Common myeloid progenitor, CD34-positive (primary cell): ENCODE measurements around the gene UNC13C.

Experiments used
- CTCF ChIA-PET: fragments of 350-600 bp; sonication (Branson Sonifier 250); formaldehyde crosslinking; loops from one replicate; lab custom pipeline; 2021; ENCODE audit warnings: antibody characterized with exemption; lab: Charles Lee
- POLR2A ChIA-PET: fragments of 350-600 bp; sonication (Branson Sonifier 250); formaldehyde crosslinking; loops from one replicate; lab custom pipeline; 2021; ENCODE audit warnings: antibody characterized with exemption; lab: Charles Lee
- DNase-seq, 3 donors: peaks; one replicate each; pipeline versions ENCODE4 v3.0.0 to v3.0.0-alpha.2; 2013
- H3K27ac ChIP-seq, 2 experiments: 1 replicate in 1 of 2; 2 replicates in 1 of 2; pipeline ENCODE4 v1.7.0; 2013; ENCODE audit warnings: inconsistent platforms in 2 of 2, low read length in 2 of 2, mild to moderate bottlenecking in 2 of 2, low read depth in 1 of 2, moderate library complexity in 1 of 2; ENCODE audit not compliant: severe bottlenecking in 2 of 2, insufficient read depth in 1 of 2, poor library complexity in 1 of 2
- H3K27me3 ChIP-seq, 5 experiments: replicated peaks in 2 of 5; 1 replicate in 3 of 5; 2 replicates in 2 of 5; pipeline versions ENCODE4 v1.6.1 to v1.7.0; 2013; ENCODE audit warnings: low read length in 4 of 5, mild to moderate bottlenecking in 2 of 5, moderate library complexity in 2 of 5, inconsistent platforms in 1 of 5; ENCODE audit not compliant: insufficient read depth in 5 of 5, control insufficient read depth in 4 of 5
- H3K36me3 ChIP-seq, 4 experiments: 1 replicate in 2 of 4; 2 replicates in 2 of 4; pipeline versions ENCODE4 v1.6.1 to v1.7.0; 2013; ENCODE audit warnings: low read length in 3 of 4, control low read depth in 1 of 4, mild to moderate bottlenecking in 1 of 4; ENCODE audit not compliant: control insufficient read depth in 4 of 4, insufficient read depth in 4 of 4
- H3K4me1 ChIP-seq, 4 experiments: 1 replicate in 3 of 4; 2 replicates in 1 of 4; pipeline versions ENCODE4 v1.6.1 to v1.7.1; 2013; ENCODE audit warnings: low read length in 3 of 4, mild to moderate bottlenecking in 3 of 4, control low read depth in 1 of 4, inconsistent platforms in 1 of 4, moderate library complexity in 1 of 4; ENCODE audit not compliant: control insufficient read depth in 4 of 4, insufficient read depth in 4 of 4; ENCODE audit errors: control extremely low read depth in 1 of 4
- H3K4me3 ChIP-seq, 7 experiments: 1 replicate in 4 of 7; 2 replicates in 3 of 7; pipeline versions ENCODE4 v1.5.1 to v1.7.0; 2013; ENCODE audit warnings: mild to moderate bottlenecking in 7 of 7, low read length in 6 of 7, moderate library complexity in 6 of 7, inconsistent platforms in 2 of 7, low read depth in 2 of 7, control low read depth in 1 of 7; ENCODE audit not compliant: insufficient read depth in 4 of 7, control insufficient read depth in 1 of 7; ENCODE audit errors: extremely low read depth in 1 of 7
- H3K9me3 ChIP-seq, 5 experiments: 1 replicate in 4 of 5; 2 replicates in 1 of 5; pipeline versions ENCODE4 v1.6.1 to v1.7.1; 2013; ENCODE audit warnings: low read length in 4 of 5, mild to moderate bottlenecking in 2 of 5, inconsistent platforms in 1 of 5, low read depth in 1 of 5, moderate library complexity in 1 of 5; ENCODE audit not compliant: control insufficient read depth in 4 of 5, insufficient read depth in 2 of 5; ENCODE audit errors: control extremely low read depth in 1 of 5
- WGBS: methylation state at CpG from one replicate; pipeline ENCODE4 v1.1.5; 2013; ENCODE audit not compliant: insufficient coverage; 5-methylcytosine and 5-hydroxymethylcytosine counted together

UNC13C gene

GRCh38 chr15:54456413-54456812, 478.2 kb downstream of the UNC13C start:
- ChIA-PET POLR2A (no interaction called here), CTCF (no interaction called here)
- Histone ChIP-seq H3K4me3 (no peak overlapping the region), H3K4me1 (no peaks in the 10 kb centered on the region), H3K36me3 (no peaks in the 10 kb centered on the region), H3K27me3 (no peaks in the 10 kb centered on the region), H3K27ac (no peak overlapping the region), H3K9me3 (peaks cover 1 to 36% (median 8%) of the 10 kb centered on the region in 5 experiments)
- WGBS = no CpG with 5 or more reads among the region's 1 CpG
- no peak for DNase-seq

DNA sequence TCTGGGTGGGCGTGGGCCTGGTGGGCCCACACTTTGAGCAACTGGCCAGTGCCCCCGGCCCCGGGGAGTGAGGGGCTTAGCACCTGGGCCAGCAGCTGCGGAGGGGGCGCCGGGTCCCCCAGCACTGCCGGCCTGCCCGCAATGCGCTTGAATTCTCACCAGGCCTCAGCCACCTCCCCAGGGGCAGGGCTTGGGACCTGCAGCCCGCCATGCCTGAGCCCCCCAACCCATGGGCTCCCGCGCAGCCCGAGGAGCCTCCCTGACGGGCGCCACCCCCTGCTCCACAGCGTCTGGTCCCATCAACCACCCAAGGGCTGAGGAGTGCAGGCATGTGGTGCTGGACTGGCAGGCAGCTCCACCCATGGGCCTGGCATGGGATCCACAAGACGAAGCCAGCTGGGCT, 484.3 kb downstream of the UNC13C start:
- POLR2A ChIA-PET = no interaction called here
- Histone ChIP-seq H3K4me3 (no peak overlapping the region), H3K9me3 (peaks cover 0 to 23% (median 7%) of the 10 kb centered on the region in 5 experiments), H3K27me3 (no peaks in the 10 kb centered on the region), H3K27ac (no peak overlapping the region), H3K36me3 (no peaks in the 10 kb centered on the region), H3K4me1 (no peaks in the 10 kb centered on the region)
- CTCF ChIA-PET = no interaction called here
- DNase-seq = no peak
- WGBS = 92% methylated on average over 17 of the region's 17 CpGs

DNA sequence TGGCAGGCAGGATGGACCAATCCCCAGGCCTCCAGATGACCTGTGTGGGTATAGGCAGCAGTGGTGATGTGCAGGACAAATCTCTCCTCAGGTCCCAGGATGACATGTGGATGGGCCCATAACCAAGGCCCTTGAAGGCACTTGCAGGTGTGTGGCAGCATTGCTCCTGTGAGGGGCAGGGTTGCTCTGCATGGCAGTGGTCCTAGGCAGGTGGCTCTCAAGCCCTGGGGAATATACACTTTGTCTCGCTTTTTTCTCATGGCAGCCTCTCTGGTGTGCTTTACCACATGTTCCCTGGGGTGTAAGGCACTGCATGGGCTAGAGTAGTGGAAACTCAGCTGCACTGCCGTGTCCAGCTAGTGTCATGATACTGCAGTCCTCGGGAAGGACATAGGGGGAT, 503.6 kb downstream of the UNC13C start:
- H3K27ac ChIP-seq = no peak overlapping the region

DNA sequence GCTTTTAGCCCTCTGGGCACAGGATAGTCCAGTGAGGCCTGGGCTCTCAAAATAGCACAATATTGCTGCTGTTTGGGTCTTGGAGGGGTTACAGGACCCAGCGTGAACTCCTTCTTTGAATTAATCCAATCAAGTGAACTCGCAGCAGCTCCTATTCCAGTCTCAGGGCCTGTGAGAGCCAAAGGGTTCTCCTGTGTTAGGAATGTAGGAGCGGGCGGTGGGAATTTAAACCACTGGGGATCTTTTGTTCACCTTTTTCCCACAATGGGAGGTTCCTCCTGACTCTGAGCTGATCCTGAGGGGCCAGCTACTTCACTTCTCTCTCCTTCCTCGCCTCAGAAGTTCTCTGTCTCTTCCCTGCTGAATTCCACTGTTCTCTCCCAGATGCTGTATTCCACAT, 504.0 kb downstream of the UNC13C start:
- Histone ChIP-seq H3K4me3 (no peak overlapping the region), H3K9me3 (peaks cover 0 to 2% (median 0%) of the 10 kb centered on the region in 5 experiments), H3K36me3 (no peaks in the 10 kb centered on the region), H3K27ac (no peak overlapping the region), H3K27me3 (no peaks in the 10 kb centered on the region), H3K4me1 (no peaks in the 10 kb centered on the region)
- CTCF ChIA-PET = no interaction called here
- POLR2A ChIA-PET = no interaction called here
- WGBS = 96% methylated on average over 4 of the region's 5 CpGs
- no peak for DNase-seq

More for the DNA sequence above, 503.6 kb downstream of the UNC13C start:
- Histone ChIP-seq H3K4me1 (no peaks in the 10 kb centered on the region), H3K4me3 (no peak overlapping the region), H3K36me3 (no peaks in the 10 kb centered on the region), H3K9me3 (peaks cover 0 to 2% (median 0%) of the 10 kb centered on the region in 5 experiments), H3K27me3 (no peaks in the 10 kb centered on the region)
- ChIA-PET POLR2A (no interaction called here), CTCF (no interaction called here)
- WGBS = 100% methylated on average over 2 of the region's 3 CpGs
- DNase-seq = peak in 2 of 3 donors; percentile 4

DNA sequence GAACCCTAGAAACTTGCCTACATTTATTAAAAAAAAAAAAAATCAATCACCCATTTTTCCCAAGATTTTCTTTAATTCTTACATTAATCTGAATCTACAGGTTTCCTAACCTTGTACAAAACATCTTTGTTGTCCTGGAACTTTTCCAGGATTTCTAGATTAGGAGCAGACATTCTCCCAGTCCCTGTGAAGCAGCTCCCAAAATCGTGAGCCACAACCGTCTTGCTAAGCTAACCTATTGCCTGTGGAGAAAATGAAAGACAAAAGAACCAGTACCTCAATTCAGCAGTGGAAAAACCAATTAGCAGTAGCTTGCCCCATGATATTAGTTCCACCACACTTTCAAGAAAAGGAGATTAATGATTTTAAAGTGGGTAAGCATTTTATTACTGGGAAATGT, 522.1 kb downstream of the UNC13C start:
- ChIA-PET CTCF (no interaction called here), POLR2A (no interaction called here)
- Histone ChIP-seq H3K36me3 (no peaks in the 10 kb centered on the region), H3K27me3 (no peaks in the 10 kb centered on the region), H3K9me3 (no peaks in the 10 kb centered on the region), H3K4me1 (no peaks in the 10 kb centered on the region), H3K27ac (no peak overlapping the region), H3K4me3 (no peak overlapping the region)
- 80% methylated on average over 1 of the region's 2 CpGs for WGBS
- DNase-seq = no peak

DNA sequence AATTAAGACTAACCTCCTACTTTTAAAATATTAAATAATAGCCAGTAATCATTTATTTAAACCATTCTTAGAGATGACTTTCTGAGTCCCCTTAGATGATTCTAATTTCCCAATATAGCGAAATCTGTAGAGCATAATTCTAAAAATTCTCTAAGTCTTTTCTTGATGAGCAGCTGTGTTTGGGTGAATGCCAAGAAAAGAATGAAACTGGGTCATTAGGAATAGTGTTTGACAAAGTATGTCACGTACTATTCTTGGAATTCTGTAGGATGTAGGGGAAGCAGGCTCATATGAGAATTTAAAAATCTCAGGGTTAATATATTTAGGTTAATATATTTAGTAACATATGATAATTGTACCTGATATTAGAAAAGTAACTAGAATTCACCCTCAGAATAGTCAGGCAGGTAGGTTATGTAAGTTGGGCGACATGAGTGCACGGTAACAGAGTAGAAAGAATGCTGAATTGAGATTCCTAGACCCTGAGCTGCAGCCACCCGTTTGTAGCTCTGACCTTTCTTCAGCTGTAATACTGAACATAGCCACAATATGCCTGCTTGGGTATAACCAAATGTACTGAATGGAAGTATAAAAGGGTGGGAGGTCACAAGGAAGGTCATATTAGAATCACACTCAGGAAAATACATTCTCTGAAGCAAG, 524.3 kb downstream of the UNC13C start:
- no peaks in the 10 kb centered on the region for H3K27me3 ChIP-seq
- 90% methylated on average over 2 of the region's 5 CpGs for WGBS
- ChIA-PET CTCF (interaction anchor here (1.2 kb wide), 1 partner anchor 8 kb away, joined by 3 read pairs; no protein-coding TSS in a partner anchor), POLR2A (no interaction called here)
- H3K4me3 ChIP-seq = no peak overlapping the region
- peaks cover 0 to 8% (median 4%) of the 10 kb centered on the region in 4 experiments for H3K4me1 ChIP-seq
- no peaks in the 10 kb centered on the region for H3K36me3 ChIP-seq
- no peak overlapping the region for H3K27ac ChIP-seq
- DNase-seq = no peak
- H3K9me3 ChIP-seq = no peaks in the 10 kb centered on the region

- CTCF ChIA-PET = interaction anchor here (1.2 kb wide), 1 partner anchor 10 kb away, joined by 4 read pairs; no protein-coding TSS in a partner anchor
- 100% methylated on average over 1 of the region's 1 CpG for WGBS
Measured at GRCh38 chr15:54504695-54505094, 526.5 kb downstream of the UNC13C start.

More at GRCh38 chr15:54504695-54505094, 526.5 kb downstream of the UNC13C start:
- POLR2A ChIA-PET = no interaction called here
- DNase-seq = no peak
- Histone ChIP-seq H3K4me3 (no peak overlapping the region), H3K9me3 (no peaks in the 10 kb centered on the region), H3K36me3 (no peaks in the 10 kb centered on the region), H3K27ac (no peak overlapping the region), H3K27me3 (no peaks in the 10 kb centered on the region), H3K4me1 (peaks cover 0 to 8% (median 4%) of the 10 kb centered on the region in 4 experiments)
